ENCODE data around the gene CHURC1.

CHURC1 gene

DNA sequence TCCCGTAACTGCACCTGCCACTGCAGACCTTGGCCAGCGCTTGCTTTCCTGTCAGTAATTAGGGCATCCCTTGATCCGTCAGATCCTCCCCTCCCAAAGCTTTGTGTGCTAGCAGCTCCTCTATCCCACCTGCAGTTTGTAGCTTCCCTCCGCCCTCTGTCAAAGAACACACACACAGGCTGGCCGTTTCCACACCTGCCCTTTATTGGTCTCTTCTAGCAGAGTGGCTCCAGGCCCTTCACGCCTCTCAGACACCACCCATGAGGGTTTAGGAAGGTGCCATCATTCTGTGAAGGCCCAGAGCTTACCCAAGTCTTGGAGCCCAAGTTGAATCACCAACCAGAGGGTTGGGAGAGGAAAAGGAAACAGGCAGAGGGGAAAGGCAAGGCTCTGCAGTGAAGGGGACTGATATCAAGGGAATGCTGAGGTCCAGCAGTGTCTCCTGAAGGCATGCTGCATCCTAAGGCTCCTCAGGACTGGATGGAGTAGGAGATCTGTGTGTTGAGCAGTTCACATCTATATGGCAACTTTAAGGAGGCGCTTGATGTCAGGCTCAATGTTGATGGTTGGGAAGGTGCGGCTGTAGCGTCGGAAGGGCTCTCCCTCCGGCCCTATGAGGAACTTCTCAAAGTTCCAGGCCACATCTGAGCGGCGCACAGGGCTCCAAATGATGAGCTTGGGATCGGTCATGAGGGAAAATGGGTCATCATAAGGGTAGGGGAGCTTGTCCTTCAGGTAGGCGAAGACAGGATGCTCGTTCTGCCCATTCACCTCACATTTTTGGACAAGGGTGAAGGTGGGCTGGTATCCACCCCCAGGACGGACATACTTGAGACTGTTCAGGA lies 24.9 kb downstream of the CHURC1 start:
- TF ChIP-seq ZNF274 (IDR thresholded peaks at IDR 0.05; ENCODE audit: low read depth, low read length), result no peak

DNA sequence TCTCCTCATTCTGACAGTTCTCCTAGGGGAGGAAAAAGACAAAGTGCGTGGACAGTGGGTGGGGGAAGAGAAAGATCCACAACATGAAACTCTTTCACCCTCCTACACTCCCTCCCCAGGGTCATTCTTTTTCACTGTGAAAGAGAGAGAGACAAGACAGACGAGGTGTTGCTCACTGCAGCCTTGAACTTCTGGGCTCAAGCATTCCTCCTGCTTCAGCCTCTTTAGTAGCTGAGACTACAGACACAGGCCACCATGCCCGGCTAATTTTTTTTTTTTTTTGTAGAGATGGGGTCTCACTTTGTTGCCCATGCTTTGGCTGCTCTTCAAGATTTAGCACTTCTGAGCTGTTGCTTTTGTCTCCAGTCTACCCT lies 25.5 kb downstream of the CHURC1 start:
- no peak for TF ChIP-seq ZNF274 (IDR thresholded peaks at IDR 0.05; ENCODE audit: low read depth, low read length)
- no peak overlapping the region for H3K4me3 ChIP-seq (ENCODE audit: low read length)

More for the DNA sequence above, 24.9 kb downstream of the CHURC1 start:
- no peak overlapping the region for H3K4me3 ChIP-seq (ENCODE audit: low read length)

DNA sequence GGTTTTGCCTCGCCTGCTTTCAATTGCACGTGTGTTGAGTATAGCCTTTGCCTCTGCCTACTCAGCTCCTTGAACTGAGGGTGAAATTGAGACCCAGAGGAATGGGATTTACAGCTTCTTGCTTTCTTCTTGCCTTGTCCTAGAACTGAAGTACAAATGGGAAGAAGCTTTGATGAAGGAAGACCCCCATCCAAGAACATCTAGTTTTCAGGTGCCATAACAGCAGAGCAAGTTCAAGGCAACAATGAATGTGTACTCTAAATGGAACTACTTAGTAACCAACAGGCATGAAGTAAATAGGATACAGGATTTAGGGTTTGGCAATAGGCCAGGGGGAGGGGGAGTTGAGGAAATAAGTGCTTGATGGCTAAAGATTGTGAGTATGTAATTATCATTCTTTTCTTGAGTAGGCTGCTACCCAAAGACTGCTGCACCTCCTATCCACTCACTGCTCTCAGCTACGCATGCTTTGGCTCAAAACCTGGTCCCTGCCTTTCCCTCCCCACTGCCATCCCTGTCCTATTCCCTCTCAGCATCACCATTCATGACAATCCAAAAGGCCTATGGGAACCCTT lies 26.2 kb downstream of the CHURC1 start:
- TF ChIP-seq ZNF274 (IDR thresholded peaks at IDR 0.05; ENCODE audit: low read depth, low read length), result no peak
- no peak overlapping the region for H3K4me3 ChIP-seq (ENCODE audit: low read length)

DNA sequence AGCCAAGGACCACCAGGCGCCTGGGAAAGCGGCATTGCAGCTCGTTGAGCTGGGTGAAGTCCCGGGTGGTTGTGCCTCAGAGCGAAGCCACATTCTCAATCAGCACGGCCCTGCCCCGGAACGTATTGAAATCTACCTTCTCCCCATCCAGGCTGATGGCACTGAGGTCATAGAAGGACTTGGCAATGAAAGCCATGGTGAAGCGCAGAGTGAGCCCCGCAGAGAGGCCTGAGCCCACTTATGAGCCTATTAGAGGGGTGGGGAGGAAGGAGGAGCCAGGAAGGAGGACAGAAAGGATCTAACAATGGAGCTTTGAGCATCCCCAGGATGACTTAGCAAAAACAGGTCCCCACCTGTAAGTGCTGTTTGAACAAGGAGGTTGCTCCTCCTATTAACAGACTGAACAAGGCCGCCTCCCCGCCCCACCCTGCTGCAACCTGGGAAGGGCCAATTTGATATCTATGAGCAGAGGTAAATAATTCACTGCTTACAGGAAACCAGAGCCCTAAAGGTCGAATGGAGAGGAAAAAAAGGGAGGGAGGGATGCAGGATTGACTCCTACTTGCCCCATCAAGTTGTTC lies 28.4 kb downstream of the CHURC1 start, which contains the start of gene GPX2:
GPX2 (minus strand) TSS at position 215 of the 581 bp plus-strand sequence; CDS start at position 196, 19 bp downstream.
- no peak within 1 kb of the TSS for H3K4me3 ChIP-seq (ENCODE audit: low read length)
- no peak for TF ChIP-seq ZNF274 (IDR thresholded peaks at IDR 0.05; ENCODE audit: low read depth, low read length)

DNA sequence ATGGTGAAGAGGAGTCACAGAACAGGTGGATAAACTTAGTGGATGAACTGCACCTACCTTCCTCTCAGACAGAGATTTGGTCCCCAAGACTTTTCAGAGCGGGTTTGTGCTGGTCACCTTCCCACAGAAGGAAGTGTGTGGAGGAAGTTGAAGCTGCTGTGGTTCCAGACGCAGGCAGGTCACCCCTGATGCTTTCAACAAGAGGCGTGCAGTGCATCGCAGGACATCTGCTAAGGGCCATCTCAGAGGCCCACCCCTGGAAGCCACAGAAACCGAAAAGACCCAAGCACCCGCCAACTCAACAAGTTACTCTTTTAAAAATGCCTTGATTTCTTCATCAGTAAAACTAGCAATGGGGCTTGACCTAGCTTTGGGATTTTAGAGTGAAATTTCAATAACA lies 29.3 kb downstream of the CHURC1 start:
- no peak overlapping the region for H3K4me3 ChIP-seq (ENCODE audit: low read length)

DNA sequence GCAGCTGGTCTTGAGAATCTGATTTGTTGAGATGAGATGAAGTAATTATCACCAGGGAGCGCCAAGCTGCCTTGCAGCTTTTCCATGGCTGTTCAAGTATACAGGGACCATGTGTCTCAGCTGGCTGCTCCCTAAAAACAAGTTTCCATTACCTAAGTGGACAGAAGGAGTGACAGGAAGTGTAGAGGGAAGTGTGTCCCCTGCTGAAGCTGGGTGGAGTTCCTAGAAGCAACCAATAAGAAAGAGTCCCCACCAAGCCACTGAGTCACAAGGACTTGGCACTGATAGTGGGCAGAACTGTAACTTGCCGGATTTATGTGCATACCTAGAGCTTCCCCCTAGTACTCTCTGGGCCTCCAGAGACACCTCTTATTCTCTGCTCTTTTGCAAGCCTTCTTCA lies 29.8 kb downstream of the CHURC1 start:
- no peak overlapping the region for H3K4me3 ChIP-seq (ENCODE audit: low read length)
- TF ChIP-seq ZNF274 (IDR thresholded peaks at IDR 0.05; ENCODE audit: low read depth, low read length), result no peak

More for the DNA sequence above, 29.3 kb downstream of the CHURC1 start:
- no peak for TF ChIP-seq ZNF274 (IDR thresholded peaks at IDR 0.05; ENCODE audit: low read depth, low read length)

DNA sequence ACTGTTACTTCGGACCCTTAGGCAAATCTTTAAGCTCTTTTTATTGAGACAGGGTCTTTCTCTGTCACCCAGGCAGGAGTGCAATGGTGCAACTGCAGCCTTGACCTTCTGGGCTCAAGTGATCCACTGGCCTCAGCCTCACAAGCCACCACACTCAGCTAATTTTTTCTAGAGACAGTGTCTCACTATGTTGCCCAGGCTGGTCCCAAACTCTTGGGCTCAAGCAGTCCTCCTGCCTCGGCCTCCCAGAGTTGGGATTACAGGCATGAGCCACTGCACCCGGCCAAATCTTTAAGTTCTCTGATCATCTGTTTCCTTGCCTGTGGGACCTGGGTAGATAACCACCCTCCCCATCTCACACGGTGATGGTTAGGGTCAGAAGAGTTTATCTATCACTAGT lies 30.6 kb downstream of the CHURC1 start:
- H3K4me3 ChIP-seq (ENCODE audit: low read length), result no peak overlapping the region
- TF ChIP-seq ZNF274 (IDR thresholded peaks at IDR 0.05; ENCODE audit: low read depth, low read length), result no peak

DNA sequence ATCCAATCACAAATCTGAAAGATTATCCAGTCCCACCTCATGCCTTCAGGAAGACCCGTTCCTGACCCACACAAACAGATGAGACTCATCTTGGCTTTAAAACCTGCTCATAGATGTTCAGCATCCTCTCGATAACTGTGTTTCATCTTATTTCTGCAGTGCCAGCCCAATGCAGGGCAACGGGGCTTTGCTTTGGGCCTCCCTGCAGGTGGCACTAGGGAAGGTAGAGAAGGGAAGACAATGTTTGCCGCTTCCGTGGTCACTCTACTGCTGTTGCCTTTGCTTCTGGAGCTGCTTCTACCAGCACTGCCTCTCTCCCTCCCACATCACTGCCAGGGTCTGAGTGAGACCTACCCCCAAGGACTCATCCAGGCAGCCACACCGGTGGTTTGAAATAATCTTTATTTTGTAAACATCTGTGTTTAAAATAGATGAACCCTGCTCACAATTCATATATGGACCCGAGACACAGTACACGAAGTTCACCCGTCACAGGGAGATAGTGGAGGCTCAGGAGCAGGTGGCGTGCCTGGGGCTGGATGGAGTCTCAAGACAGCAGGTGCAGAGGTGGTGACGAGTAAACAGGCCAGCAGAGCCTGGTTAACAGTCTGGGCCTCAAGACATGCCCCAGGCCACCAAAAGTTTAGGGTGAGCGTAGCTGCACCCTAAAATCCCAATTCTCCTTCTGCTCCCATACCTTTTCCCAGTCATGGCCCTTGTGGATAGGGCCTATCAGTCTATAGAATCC lies 31.4 kb downstream of the CHURC1 start:
- no peak for TF ChIP-seq ZNF274 (IDR thresholded peaks at IDR 0.05; ENCODE audit: low read depth, low read length)
- H3K4me3 ChIP-seq (ENCODE audit: low read length), result no peak overlapping the region

DNA sequence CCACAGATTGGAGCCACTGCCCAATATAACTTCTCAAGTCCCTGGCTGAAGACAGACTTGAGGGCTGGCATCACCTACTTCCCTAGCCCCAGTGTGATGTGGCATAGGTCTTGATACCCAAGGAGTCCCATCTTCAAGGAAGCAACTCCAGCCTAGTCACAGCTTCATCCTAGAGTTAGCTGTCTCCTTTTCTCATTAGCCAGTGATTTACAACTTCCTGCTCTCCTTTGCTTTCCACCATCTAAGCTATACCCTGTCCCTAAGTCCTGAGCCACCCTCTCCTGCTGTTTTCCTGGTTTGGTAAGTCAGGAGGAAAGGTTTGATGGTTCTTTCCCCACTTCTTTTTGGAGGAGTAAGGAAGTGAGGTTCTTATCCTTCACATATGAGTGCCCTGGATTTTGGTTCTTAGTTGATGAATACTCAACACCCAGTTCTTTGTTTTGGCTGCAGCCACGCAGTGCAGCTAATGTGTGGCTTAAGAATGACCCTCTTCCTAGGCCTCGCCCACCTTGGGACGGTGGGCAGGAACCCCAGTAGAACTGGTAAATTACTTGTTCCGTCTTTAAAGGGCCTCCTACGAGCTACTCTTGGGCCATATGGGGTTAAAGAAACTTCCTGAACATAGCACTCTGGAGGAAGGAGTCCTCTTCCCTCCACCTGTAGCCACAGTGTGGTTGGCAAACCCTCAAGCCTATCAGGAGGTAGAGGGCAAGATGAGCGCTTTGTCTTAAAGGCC lies 32.2 kb downstream of the CHURC1 start:
- H3K4me3 ChIP-seq (ENCODE audit: low read length), result no peak overlapping the region

DNA sequence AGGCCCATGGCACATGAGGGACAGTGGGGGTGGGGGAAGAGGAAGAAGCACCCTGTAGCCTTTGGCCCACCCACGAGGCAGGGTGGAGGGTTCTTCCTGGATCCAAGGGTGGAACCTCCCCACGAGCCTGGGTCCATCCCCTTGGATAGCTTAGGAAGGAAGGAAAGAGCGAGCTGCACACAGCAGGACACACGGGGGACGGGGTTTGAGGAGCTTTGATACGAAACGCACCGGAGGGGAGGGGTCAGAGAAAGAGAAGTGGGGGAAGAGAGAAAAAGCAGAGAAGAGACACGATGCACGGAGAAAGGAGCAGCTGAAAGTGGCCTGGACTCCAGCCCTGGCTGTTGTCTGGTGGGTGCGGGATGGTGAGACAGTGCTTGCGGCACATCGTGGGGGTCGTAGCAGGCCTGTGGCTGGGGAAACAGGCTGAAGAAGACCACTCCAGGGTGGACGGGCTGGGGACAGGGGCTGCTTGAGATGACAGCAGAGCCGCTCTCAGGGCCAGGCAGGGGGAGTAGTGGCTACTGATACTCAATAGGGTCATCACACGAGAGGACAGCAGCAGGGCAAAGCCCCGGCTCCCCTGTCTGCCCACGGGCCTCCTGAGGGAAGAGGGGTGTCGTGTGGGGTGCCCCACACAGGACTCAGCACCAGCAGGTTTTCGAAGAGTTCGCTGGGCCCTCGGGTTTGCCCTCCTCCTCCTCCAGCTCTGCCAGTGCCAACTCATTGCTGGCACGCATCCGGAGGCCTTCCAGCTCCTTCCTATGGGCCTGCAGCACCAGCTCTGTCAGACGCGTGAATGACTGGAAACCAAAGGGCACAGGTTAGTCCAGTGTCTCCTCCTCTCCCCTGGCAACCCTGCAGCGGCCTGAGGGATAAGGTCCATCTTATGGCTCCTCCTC lies 33.7 kb downstream of the CHURC1 start:
- TF ChIP-seq ZNF274 (IDR thresholded peaks at IDR 0.05; ENCODE audit: low read depth, low read length), result no peak
- no peak overlapping the region for H3K4me3 ChIP-seq (ENCODE audit: low read length)

More for the DNA sequence above, 32.2 kb downstream of the CHURC1 start:
- TF ChIP-seq ZNF274 (IDR thresholded peaks at IDR 0.05; ENCODE audit: low read depth, low read length), result no peak

DNA sequence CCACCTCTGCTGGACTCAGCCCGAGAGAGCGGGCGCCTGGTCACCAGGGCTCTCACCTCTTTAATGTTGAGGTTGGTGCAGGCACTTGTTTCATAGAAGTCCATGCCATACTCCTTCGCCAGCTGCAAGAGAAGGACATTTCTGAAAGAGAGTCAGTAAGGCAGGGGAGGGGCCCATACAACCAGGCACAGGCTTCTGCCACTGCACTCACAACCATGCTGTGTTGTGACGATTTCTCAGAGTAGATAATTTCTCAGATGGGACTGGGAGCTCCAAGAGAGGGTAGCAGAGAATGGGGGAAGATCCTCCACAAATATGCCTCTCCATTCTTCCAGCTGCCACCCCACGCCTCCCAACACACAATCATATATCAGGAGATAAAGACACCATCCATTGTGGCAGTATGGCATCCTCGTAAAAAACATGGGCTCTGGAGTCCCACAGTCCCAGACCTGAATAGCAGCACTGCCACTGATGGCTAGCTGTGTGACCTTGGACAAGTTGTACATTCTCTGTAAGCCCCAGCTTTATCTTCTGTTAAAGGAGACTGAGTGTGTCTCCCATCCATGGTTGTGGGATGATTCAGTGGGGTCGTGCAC lies 34.5 kb downstream of the CHURC1 start:
- no peak for TF ChIP-seq ZNF274 (IDR thresholded peaks at IDR 0.05; ENCODE audit: low read depth, low read length)
- H3K4me3 ChIP-seq (ENCODE audit: low read length), result no peak overlapping the region

DNA sequence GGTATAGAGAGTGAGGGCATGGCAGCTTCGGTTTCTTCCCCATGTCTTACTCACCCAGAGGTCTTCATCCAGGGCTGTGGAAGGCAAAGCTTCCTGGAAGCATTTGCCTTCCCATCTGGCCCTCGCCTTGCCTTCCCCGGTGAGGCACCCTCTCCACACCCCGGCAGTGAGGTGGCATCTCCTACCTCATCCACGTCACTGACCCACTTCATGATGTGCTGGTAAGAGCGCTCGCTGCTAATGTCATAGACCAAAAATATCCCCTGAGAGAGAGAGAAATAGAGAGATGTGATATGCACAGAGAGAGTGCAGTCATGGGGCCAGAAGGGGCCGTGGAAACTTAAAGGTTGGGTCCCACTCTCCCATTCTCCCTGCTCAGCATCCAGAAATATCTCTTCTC lies 36.6 kb downstream of the CHURC1 start:
- no peak for TF ChIP-seq ZNF274 (IDR thresholded peaks at IDR 0.05; ENCODE audit: low read depth, low read length)
- no peak overlapping the region for H3K4me3 ChIP-seq (ENCODE audit: low read length)
